ENCODE data around the gene SACM1L.

- TF ChIP-seq POLR2A (IDR thresholded peaks at IDR 0.05; ENCODE audit: low read depth, low read length) (no peak), POLR2AphosphoS5 (IDR thresholded peaks at IDR 0.05; ENCODE audit: low read depth, low read length) (no peak), TAF1 (IDR thresholded peaks at IDR 0.05; ENCODE audit: low read depth, low read length) (no peak)
Observed at GRCh38 chr3:45666757-45667431, 22.3 kb upstream of the SACM1L start.

All from GM12891 (cell line).